Testis (tissue), 3 donors: ENCODE measurements around the gene FASN. TPM values are rescaled to one million over a fixed set of nuclear protein-coding genes. Genes with fewer than 3 reads are reported as not detected.
A peak's percentile ranks its signal among the peaks of the same experiment; 100 is the strongest.

Source experiments
- DNase-seq: peaks from one replicate; pipeline ENCODE4 v3.0.0-alpha.2; 2019
- H3K27ac ChIP-seq, 2 donors: fragments of 200-600 bp; sonication (generic); one replicate each; pipeline ENCODE4 v1.5.1; 2019
- H3K27me3 ChIP-seq: fragments of 200-600 bp; sonication (generic); one replicate; pipeline ENCODE4 v1.5.1; 2019
- H3K36me3 ChIP-seq: fragments of 200-600 bp; sonication (generic); one replicate; pipeline ENCODE4 v1.5.1; 2017; ENCODE audit warnings: low read depth; ENCODE audit errors: missing control alignments
- H3K4me1 ChIP-seq: fragments of 200-600 bp; sonication (generic); one replicate; pipeline ENCODE4 v1.5.1; 2019
- H3K4me3 ChIP-seq, 2 donors: fragments of 200-600 bp; sonication (generic); one replicate each; pipeline ENCODE4 v1.5.1; 2017 to 2019
- H3K9me3 ChIP-seq: fragments of 200-600 bp; sonication (generic); one replicate; pipeline ENCODE4 v1.5.1; 2017
- POLR2A ChIP-seq: fragments of 450-650 bp; IDR thresholded peaks from one replicate; pipeline ENCODE4 v1.6.1; 2017; ENCODE audit warnings: antibody characterized with exemption, mild to moderate bottlenecking, moderate library complexity
- WGBS, 2 donors: methylation state at CpG; one replicate each; pipeline ENCODE4 v1.1.5; 2018; 5-methylcytosine and 5-hydroxymethylcytosine counted together
- intact Hi-C: fragments of 100-400 bp; cut with DNase I; formaldehyde crosslinking; loops from one replicate; pipeline ENCODE4 v1.15.1; 2023; ENCODE audit warnings: low total_unique reads
- polyA plus RNA-seq: library from polyadenylated mRNA; stranded (reverse); fragments of 350-450 nt; fragmentation: Illumina TruSeq; extraction: RNeasy Lipid Tissue Mini Kit (QIAGEN cat#74804); gene quantifications from one replicate; pipeline ENCODE4 v1.2.3, GENCODE V29; 2014; ENCODE audit warnings: low read depth, low replicate concordance; ENCODE audit not compliant: insufficient read depth
- total RNA-seq, 2 donors: library from RNA; depleted of rRNA; stranded (reverse); fragments of >200 nt; gene quantifications; one replicate each; pipeline ENCODE4 v1.2.3, GENCODE V29; 2016
- TF ChIP-seq, protein P1 (sequence below), 3 experiments: fragments of 450-650 bp in 2 of 3; fragments of 200-600 bp in 1 of 3; sonication (generic) in 1 of 3; IDR thresholded peaks; one replicate each; pipeline ENCODE4 v1.5.1; 2016 to 2019; ENCODE audit warnings: antibody characterized with exemption in 3 of 3, mild to moderate bottlenecking in 2 of 3, moderate library complexity in 1 of 3

FASN gene
- total and polyA plus RNA-seq, 3 donors from 2014 or later: 47.6 to 93.0 (median 76.2) TPM

DNA sequence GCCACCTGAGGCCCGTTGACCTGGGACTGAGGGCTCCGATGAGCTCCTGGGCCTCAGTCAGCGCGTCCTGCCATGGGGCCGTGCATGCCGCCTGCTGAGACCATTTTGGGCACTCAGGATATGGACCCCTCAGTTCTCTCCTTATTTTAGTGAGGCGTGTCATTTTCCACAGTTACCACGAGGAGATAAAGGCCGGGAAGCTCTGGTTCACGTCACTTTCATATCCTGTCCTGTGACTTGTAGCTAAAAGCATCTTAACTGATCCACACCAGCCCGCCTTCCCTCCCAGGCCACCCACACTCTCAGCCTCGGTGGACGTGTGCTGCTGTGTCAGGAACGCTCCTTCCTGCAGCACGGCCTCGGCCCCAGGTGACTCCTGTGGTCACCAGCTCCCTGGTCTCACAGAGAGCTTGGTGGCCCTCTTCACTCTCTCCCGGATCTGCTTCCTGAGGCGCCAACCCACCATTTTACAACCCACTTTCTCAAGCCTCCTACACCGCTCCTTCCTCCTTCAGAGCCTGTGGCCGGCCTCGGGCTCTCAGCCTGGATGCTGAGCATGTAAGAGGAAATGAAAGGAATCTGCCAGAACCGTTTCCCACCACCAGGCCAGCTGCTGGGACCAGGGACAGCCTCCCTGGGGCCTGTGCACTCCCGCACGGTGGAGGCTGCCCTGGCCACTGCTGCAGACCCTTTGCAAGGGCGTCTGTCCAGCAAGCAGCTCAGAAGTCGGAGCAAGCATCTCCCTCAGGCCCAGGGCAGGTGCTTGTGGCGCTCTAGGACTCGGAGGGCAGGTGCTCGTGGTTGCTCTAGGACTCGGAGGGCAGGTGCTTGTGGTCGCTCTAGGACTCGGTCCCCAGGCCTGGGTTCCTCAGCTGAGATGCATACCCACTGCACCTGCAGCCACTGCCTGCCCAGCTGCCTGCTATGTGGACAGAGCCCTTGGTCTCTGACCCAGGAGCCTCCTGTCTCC lies 23.9 kb upstream of the FASN start:
- Histone ChIP-seq H3K36me3 (no peaks in the 10 kb centered on the region), H3K9me3 (no peaks in the 10 kb centered on the region), H3K27ac (peak overlapping the region in 1 of 2 donors; percentile 56), H3K4me1 (peaks cover 3% of the 10 kb centered on the region), H3K27me3 (no peaks in the 10 kb centered on the region), H3K4me3 (no peak overlapping the region)
- intact Hi-C loops: no loop called here
- WGBS, 2 donors: 70 to 74% methylated on average over 22 to 32 of the region's 32 CpGs
- TF ChIP-seq POLR2A: no peak
- TF ChIP-seq, protein P1, sequence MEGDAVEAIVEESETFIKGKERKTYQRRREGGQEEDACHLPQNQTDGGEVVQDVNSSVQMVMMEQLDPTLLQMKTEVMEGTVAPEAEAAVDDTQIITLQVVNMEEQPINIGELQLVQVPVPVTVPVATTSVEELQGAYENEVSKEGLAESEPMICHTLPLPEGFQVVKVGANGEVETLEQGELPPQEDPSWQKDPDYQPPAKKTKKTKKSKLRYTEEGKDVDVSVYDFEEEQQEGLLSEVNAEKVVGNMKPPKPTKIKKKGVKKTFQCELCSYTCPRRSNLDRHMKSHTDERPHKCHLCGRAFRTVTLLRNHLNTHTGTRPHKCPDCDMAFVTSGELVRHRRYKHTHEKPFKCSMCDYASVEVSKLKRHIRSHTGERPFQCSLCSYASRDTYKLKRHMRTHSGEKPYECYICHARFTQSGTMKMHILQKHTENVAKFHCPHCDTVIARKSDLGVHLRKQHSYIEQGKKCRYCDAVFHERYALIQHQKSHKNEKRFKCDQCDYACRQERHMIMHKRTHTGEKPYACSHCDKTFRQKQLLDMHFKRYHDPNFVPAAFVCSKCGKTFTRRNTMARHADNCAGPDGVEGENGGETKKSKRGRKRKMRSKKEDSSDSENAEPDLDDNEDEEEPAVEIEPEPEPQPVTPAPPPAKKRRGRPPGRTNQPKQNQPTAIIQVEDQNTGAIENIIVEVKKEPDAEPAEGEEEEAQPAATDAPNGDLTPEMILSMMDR (IDR thresholded peaks at IDR 0.05): no peak
- DNase-seq: no peak

DNA sequence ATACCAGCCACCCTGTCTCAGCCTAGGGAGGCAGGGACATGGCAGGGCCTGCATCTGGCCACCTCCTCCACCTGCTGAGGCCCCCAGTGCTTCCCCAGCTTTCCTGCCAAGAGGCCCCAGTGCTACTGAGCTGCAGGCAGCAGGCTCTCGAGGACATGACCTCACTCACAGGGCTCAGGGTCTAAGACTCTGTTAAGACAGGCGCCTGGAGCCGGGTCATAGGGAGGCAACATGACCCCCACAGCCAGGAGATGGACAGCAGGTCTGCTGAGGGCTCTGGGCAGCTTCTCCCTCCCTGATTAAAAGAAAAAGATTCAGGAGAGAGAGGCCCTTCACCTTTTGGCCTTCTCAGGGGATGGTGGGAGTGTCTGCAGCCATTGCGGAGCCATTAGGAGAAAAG lies 23.2 kb upstream of the FASN start:
- Histone ChIP-seq H3K36me3 (no peaks in the 10 kb centered on the region), H3K4me1 (peaks cover 3% of the 10 kb centered on the region), H3K27ac (peak overlapping the region in 1 of 2 donors; percentile 56), H3K4me3 (no peak overlapping the region), H3K9me3 (no peaks in the 10 kb centered on the region), H3K27me3 (no peaks in the 10 kb centered on the region)
- TF ChIP-seq, protein P1 (IDR thresholded peaks at IDR 0.05): no peak
- no peak for TF ChIP-seq POLR2A
- DNase-seq: no peak
- 90 to 95% methylated on average over 3 to 4 of the region's 4 CpGs for WGBS, 2 donors
- intact Hi-C loops: no loop called here

DNA sequence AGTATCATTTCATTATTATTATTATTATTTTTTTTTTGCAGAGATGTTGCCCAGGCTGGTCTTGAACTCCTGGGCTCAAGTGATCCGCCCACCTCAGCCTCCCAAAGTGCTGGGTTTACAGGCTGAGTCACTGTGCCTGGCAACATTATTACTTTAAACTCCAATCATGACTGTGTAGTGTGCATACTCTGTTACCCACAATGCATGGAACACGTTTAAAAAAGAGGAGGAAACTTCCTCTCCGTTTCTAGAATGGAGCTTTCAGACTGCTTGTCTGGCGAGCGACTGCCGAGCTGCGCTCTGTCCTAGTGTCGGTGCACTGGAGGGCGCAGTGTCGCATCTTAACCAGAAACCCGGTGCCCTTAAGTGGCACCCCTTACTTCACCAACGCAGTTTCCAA lies 22.1 kb upstream of the FASN start:
- H3K4me1 ChIP-seq: peaks cover 3% of the 10 kb centered on the region
- H3K27ac ChIP-seq: no peak overlapping the region
- no peak for DNase-seq
- WGBS, 2 donors: 72 to 73% methylated on average over 12 of the region's 12 CpGs
- intact Hi-C loops: no loop called here
- TF ChIP-seq POLR2A: no peak
- TF ChIP-seq, protein P1 (IDR thresholded peaks at IDR 0.05): no peak
- H3K27me3 ChIP-seq: no peaks in the 10 kb centered on the region
- H3K9me3 ChIP-seq: no peaks in the 10 kb centered on the region
- no peak overlapping the region for H3K4me3 ChIP-seq
- H3K36me3 ChIP-seq: no peaks in the 10 kb centered on the region

DNA sequence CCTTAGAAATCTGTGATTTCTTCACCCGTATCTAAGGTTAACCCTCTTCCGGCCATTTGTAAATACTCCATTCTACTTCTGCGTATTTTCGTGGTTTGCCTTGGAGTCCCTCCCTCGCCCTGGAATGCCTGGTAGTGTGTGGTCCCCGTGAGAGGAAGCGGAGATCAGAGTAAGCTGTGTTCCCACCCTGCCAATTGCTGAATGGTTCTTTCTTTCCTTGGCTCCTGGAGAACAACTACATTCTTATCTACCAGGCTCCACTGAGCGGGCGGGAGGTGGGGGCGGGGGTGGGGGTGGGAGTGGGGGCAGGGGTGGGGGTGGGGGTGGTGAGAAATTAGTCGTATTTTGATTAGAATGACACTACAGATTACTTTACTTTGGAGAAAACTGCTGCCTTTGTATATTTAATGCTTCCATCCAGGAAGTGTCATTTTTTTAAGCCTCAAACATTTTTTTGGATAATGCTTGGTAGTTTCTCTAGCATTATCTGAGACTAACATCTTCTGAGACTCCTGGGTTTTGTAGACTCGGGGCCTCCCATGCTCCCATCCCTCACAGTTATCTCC lies 20.9 kb upstream of the FASN start:
- 57 to 68% methylated on average over 10 to 12 of the region's 12 CpGs for WGBS, 2 donors
- Histone ChIP-seq H3K9me3 (no peaks in the 10 kb centered on the region), H3K27me3 (no peaks in the 10 kb centered on the region), H3K4me1 (peaks cover 3% of the 10 kb centered on the region), H3K4me3 (no peak overlapping the region), H3K36me3 (no peaks in the 10 kb centered on the region), H3K27ac (no peak overlapping the region)
- TF ChIP-seq, protein P1 (IDR thresholded peaks at IDR 0.05): no peak
- TF ChIP-seq POLR2A: no peak
- intact Hi-C loops: no loop called here
- no peak for DNase-seq
